ENCODE results near the gene LARP1. TPM values are rescaled to one million over a fixed set of nuclear protein-coding genes. Genes with fewer than 3 reads are reported as not detected.
A peak's percentile ranks its signal among the peaks of the same experiment; 100 is the strongest.

LARP1 gene
- total RNA-seq, 1 donor from 2014 or later = 24.0 TPM

DNA sequence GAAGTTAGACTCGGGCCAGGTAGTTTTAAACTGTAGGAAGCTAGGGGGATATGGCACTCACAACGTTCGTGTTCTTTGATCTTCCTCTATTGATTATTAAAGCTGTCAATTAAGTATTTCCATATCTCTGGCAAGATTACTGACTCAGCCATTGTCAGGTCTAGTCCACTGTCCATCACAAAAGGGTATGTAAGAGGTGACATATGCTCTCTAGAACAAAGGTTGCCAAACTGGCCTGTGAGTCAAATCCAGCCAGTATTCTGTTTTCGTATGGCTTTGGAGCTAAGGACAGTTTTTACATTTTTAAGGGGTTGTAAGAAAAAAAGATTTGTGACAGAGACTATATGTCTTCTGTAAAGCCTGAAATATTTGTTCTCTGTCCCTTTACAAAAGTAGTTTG is 51.0 kb downstream of the LARP1 start:
- no peak overlapping the region for H3K27ac ChIP-seq (ENCODE audit: low read depth, low read length)
- H3K27me3 ChIP-seq (ENCODE audit: control insufficient read depth in 3 of 3, insufficient read depth in 3 of 3, low read length in 3 of 3) = no peaks in the 10 kb centered on the region
- H3K4me1 ChIP-seq (ENCODE audit: control insufficient read depth in 3 of 3, insufficient read depth in 3 of 3, low read length in 3 of 3) = no peaks in the 10 kb centered on the region
- no peak overlapping the region for H3K4me3 ChIP-seq (ENCODE audit: low read length in 3 of 3)
- no peaks in the 10 kb centered on the region for H3K9me3 ChIP-seq (ENCODE audit: control insufficient read depth in 3 of 3, low read length in 3 of 3)
- H3K36me3 ChIP-seq (ENCODE audit: control insufficient read depth in 3 of 3, insufficient read depth in 3 of 3, low read length in 3 of 3) = peaks cover 62 to 85% (median 83%) of the 10 kb centered on the region in 3 donors
- H3K9ac ChIP-seq (ENCODE audit: low read depth in 1 of 3, low read length in 3 of 3) = no peak overlapping the region

DNA sequence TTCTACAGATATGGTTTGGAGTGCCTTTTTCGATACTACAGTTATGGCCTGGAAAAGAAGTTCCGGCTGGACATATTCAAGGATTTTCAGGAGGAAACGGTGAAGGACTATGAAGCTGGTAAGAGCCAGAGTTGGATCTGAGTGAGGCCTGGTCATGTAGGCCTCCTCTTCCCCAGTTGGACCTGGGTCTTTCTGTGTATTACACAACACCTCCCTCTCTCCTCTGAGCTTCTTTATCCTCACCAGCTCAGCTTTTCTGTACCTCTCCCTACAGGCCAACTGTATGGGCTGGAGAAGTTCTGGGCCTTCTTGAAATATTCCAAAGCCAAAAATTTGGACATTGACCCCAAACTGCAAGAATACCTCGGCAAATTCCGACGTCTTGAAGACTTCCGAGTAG is 56.1 kb downstream of the LARP1 start:
- Histone ChIP-seq H3K9me3 (ENCODE audit: control insufficient read depth in 3 of 3, low read length in 3 of 3) (no peaks in the 10 kb centered on the region), H3K27ac (ENCODE audit: low read depth, low read length) (no peak overlapping the region), H3K9ac (ENCODE audit: low read depth in 1 of 3, low read length in 3 of 3) (no peak overlapping the region), H3K27me3 (ENCODE audit: control insufficient read depth in 3 of 3, insufficient read depth in 3 of 3, low read length in 3 of 3) (no peaks in the 10 kb centered on the region), H3K36me3 (ENCODE audit: control insufficient read depth in 3 of 3, insufficient read depth in 3 of 3, low read length in 3 of 3) (peaks cover 45 to 69% (median 68%) of the 10 kb centered on the region in 3 donors), H3K4me3 (ENCODE audit: low read length in 3 of 3) (no peak overlapping the region), H3K4me1 (ENCODE audit: control insufficient read depth in 3 of 3, insufficient read depth in 3 of 3, low read length in 3 of 3) (no peaks in the 10 kb centered on the region)

DNA sequence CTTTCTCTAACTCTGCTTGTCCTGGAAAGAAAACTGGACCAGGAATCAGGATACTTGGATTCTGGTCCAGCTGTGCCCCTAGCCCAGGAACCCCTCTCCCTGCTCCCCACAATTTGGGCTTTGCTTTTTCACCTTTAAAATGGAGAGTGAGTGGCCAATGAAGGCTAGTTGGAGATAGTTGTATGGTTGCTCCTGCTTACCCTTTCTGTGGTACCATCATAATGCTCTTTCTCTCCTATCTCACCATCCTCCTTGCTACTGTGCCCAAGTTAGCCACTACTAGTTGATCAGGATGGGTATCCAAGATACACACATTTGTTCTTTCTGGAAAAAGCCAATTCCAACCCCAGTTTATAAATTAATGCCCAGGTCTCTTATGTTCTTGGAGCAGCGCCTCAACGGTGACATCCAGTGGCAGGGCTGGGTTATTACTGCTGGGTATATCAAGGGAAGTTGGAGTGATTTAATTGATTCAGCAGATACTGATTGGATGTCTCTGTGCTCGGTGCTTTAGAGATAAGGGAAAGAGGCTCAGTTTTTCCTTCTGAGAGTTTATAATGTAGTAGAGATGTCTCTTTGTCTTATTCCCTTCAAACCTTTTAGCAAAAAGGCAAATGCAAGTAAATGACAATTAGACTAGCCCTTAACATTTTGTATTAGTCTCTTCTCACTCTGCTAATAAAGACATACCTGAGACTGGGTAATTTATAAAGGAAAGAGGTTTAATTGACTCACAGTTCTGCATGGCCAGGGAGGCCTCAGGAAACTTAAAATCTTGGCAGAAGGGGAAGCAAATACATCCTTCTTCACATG is 56.7 kb downstream of the LARP1 start:
- H3K27me3 ChIP-seq (ENCODE audit: control insufficient read depth in 3 of 3, insufficient read depth in 3 of 3, low read length in 3 of 3) = no peaks in the 10 kb centered on the region
- peaks cover 45 to 69% (median 68%) of the 10 kb centered on the region in 3 donors for H3K36me3 ChIP-seq (ENCODE audit: control insufficient read depth in 3 of 3, insufficient read depth in 3 of 3, low read length in 3 of 3)
- no peaks in the 10 kb centered on the region for H3K4me1 ChIP-seq (ENCODE audit: control insufficient read depth in 3 of 3, insufficient read depth in 3 of 3, low read length in 3 of 3)
- H3K9ac ChIP-seq (ENCODE audit: low read depth in 1 of 3, low read length in 3 of 3) = no peak overlapping the region
- no peak overlapping the region for H3K27ac ChIP-seq (ENCODE audit: low read depth, low read length)
- no peaks in the 10 kb centered on the region for H3K9me3 ChIP-seq (ENCODE audit: control insufficient read depth in 3 of 3, low read length in 3 of 3)
- H3K4me3 ChIP-seq (ENCODE audit: low read length in 3 of 3) = no peak overlapping the region

DNA sequence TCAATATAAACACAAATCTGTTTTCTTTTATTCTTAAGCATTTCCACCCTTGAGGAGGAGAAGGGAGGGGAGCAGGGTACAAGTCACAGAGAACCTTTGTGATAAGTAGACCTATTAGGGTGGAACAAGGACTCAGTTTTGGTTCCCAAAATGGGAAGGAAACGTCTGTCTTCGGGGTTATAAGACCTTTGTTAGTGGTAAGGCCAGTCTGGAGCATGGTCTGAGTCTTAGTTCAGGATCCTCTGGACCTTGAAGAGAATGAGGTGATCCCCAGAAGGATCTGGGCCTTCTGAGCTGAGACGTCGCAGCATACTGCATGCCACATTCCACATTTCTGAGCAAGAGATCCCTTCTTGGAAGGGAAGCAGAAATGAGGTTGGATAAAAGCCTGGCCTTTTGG is 58.0 kb downstream of the LARP1 start:
- Histone ChIP-seq H3K27me3 (ENCODE audit: control insufficient read depth in 3 of 3, insufficient read depth in 3 of 3, low read length in 3 of 3) (no peaks in the 10 kb centered on the region), H3K9ac (ENCODE audit: low read depth in 1 of 3, low read length in 3 of 3) (no peak overlapping the region), H3K27ac (ENCODE audit: low read depth, low read length) (no peak overlapping the region), H3K36me3 (ENCODE audit: control insufficient read depth in 3 of 3, insufficient read depth in 3 of 3, low read length in 3 of 3) (peaks cover 50 to 73% (median 69%) of the 10 kb centered on the region in 3 donors), H3K4me3 (ENCODE audit: low read length in 3 of 3) (no peak overlapping the region), H3K4me1 (ENCODE audit: control insufficient read depth in 3 of 3, insufficient read depth in 3 of 3, low read length in 3 of 3) (no peaks in the 10 kb centered on the region), H3K9me3 (ENCODE audit: control insufficient read depth in 3 of 3, low read length in 3 of 3) (no peaks in the 10 kb centered on the region)

DNA sequence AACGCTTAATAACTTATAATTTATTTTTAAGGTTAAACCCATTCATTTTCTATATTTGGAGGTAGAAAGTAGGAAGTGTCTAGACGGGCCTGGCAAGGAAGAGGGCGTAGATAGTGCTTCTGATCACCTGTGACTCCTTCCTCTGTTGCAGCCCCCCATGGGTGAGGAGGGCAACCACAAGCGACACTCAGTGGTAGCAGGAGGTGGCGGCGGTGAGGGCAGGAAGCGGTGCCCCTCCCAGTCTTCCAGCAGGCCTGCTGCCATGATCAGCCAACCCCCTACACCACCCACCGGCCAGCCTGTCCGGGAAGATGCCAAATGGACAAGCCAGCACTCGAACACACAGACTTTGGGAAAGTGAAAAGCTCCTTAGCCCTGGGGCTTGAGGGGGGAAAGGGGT is 58.6 kb downstream of the LARP1 start:
- no peak overlapping the region for H3K27ac ChIP-seq (ENCODE audit: low read depth, low read length)
- no peak overlapping the region for H3K4me3 ChIP-seq (ENCODE audit: low read length in 3 of 3)
- H3K9me3 ChIP-seq (ENCODE audit: control insufficient read depth in 3 of 3, low read length in 3 of 3) = no peaks in the 10 kb centered on the region
- H3K36me3 ChIP-seq (ENCODE audit: control insufficient read depth in 3 of 3, insufficient read depth in 3 of 3, low read length in 3 of 3) = peaks cover 49 to 68% (median 64%) of the 10 kb centered on the region in 3 donors
- H3K4me1 ChIP-seq (ENCODE audit: control insufficient read depth in 3 of 3, insufficient read depth in 3 of 3, low read length in 3 of 3) = no peaks in the 10 kb centered on the region
- H3K27me3 ChIP-seq (ENCODE audit: control insufficient read depth in 3 of 3, insufficient read depth in 3 of 3, low read length in 3 of 3) = no peaks in the 10 kb centered on the region
- H3K9ac ChIP-seq (ENCODE audit: low read depth in 1 of 3, low read length in 3 of 3) = no peak overlapping the region

DNA sequence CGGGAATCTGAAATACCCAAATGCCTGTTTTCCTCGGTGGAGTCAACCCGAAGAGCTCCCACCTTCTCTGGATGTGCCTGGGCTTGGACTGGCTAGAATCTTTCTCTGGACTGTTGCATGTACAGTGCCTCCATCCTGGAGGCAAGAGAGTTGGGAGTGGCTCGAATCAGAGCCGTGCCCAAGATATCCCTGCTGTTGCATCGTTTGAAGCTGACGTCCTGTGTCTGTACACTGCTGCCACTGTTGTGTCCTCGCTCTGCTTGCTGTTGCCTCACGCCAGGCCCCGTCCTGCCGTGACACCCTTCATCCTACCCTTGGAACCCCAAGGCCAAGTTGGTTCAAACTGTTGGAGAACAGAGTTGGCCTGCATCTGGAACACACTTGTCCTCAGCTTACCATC is 59.8 kb downstream of the LARP1 start:
- Histone ChIP-seq H3K27me3 (ENCODE audit: control insufficient read depth in 3 of 3, insufficient read depth in 3 of 3, low read length in 3 of 3) (no peaks in the 10 kb centered on the region), H3K4me3 (ENCODE audit: low read length in 3 of 3) (no peak overlapping the region), H3K27ac (ENCODE audit: low read depth, low read length) (no peak overlapping the region), H3K9me3 (ENCODE audit: control insufficient read depth in 3 of 3, low read length in 3 of 3) (no peaks in the 10 kb centered on the region), H3K9ac (ENCODE audit: low read depth in 1 of 3, low read length in 3 of 3) (no peak overlapping the region), H3K36me3 (ENCODE audit: control insufficient read depth in 3 of 3, insufficient read depth in 3 of 3, low read length in 3 of 3) (peaks cover 56 to 67% (median 61%) of the 10 kb centered on the region in 3 donors), H3K4me1 (ENCODE audit: control insufficient read depth in 3 of 3, insufficient read depth in 3 of 3, low read length in 3 of 3) (no peaks in the 10 kb centered on the region)

DNA sequence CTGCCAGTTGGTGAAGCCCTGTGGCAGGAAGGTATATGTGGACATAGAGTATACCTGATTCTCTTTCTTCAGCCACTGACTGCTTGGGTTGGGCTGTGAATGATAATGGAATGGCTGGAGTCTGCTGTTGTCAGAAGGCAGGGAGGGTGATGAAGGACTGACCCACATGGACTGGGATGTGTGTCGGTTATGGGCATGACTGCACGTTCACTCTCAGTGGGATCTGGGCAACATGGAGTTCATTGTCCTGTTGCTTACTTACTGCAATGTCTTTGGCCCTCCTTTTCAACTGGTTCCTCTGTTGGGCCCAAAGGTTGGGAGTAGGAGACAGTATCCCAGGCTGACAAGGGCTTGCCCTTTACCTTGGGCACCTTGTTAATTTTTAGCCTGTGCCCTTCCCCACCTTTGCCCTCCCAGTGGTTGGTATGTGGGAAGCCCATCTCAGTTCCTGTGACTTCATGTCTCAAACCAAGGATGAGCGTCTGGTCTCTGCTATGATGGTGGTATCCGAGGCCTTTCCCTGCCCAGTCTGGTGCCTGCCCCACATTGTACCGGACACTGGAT is 60.6 kb downstream of the LARP1 start:
- Histone ChIP-seq H3K4me1 (ENCODE audit: control insufficient read depth in 3 of 3, insufficient read depth in 3 of 3, low read length in 3 of 3) (no peaks in the 10 kb centered on the region), H3K27ac (ENCODE audit: low read depth, low read length) (no peak overlapping the region), H3K9ac (ENCODE audit: low read depth in 1 of 3, low read length in 3 of 3) (no peak overlapping the region), H3K4me3 (ENCODE audit: low read length in 3 of 3) (no peak overlapping the region), H3K9me3 (ENCODE audit: control insufficient read depth in 3 of 3, low read length in 3 of 3) (no peaks in the 10 kb centered on the region), H3K36me3 (ENCODE audit: control insufficient read depth in 3 of 3, insufficient read depth in 3 of 3, low read length in 3 of 3) (peaks cover 60 to 68% (median 63%) of the 10 kb centered on the region in 3 donors), H3K27me3 (ENCODE audit: control insufficient read depth in 3 of 3, insufficient read depth in 3 of 3, low read length in 3 of 3) (no peaks in the 10 kb centered on the region)

DNA sequence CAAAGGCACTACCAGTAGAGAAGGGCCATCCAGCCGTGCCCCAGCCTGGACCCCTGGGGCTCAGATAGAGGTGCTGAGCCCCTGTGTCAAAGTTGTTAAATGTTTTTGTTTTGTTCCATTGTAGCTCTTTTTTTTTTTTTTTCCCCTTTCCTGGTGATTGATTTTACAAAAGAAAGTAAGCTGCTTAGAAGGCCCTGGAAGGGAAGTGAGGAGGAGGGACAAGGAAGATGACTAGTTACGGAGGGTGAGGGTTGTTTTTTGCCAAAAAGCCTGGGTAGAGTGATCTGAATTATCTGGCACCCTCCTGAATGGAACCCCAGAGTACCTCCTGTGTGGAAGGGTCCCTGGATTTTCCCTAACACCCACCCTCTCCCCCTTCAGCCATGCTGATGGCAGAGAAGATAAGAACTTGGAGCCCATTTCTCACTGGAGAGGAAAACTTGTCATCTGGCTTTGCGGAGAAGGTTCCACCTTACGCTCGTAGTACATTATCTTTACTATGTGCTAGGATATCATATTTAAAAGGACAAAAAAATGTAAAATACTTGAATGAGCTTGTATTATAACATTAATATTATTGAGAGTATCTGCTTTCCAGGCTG is 61.8 kb downstream of the LARP1 start:
- Histone ChIP-seq H3K27ac (ENCODE audit: low read depth, low read length) (no peak overlapping the region), H3K4me1 (ENCODE audit: control insufficient read depth in 3 of 3, insufficient read depth in 3 of 3, low read length in 3 of 3) (no peaks in the 10 kb centered on the region), H3K27me3 (ENCODE audit: control insufficient read depth in 3 of 3, insufficient read depth in 3 of 3, low read length in 3 of 3) (no peaks in the 10 kb centered on the region), H3K4me3 (ENCODE audit: low read length in 3 of 3) (no peak overlapping the region), H3K9ac (ENCODE audit: low read depth in 1 of 3, low read length in 3 of 3) (no peak overlapping the region), H3K9me3 (ENCODE audit: control insufficient read depth in 3 of 3, low read length in 3 of 3) (no peaks in the 10 kb centered on the region), H3K36me3 (ENCODE audit: control insufficient read depth in 3 of 3, insufficient read depth in 3 of 3, low read length in 3 of 3) (peaks cover 58 to 65% (median 63%) of the 10 kb centered on the region in 3 donors)

DNA sequence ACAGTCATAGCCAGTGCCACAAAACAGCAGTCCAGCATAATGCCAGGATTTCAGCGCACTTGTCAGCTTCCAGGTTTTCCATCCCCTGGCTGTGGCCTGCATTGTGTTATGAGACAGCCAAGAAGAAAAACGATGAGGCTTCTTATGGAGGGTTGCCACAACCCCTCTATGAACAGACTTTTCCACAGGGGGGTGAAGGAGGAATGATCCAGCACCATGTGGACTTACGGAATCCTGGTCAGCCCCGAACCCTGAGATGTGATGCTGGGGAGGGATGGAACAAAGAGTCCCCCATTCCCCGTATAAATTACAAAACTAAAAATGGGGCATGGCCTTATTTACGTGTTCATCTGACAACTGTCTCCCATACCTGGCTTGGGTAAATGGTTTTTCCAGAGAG is 62.6 kb downstream of the LARP1 start:
- Histone ChIP-seq H3K27ac (ENCODE audit: low read depth, low read length) (no peak overlapping the region), H3K27me3 (ENCODE audit: control insufficient read depth in 3 of 3, insufficient read depth in 3 of 3, low read length in 3 of 3) (no peaks in the 10 kb centered on the region), H3K36me3 (ENCODE audit: control insufficient read depth in 3 of 3, insufficient read depth in 3 of 3, low read length in 3 of 3) (peaks cover 60 to 65% (median 65%) of the 10 kb centered on the region in 3 donors), H3K4me3 (ENCODE audit: low read length in 3 of 3) (no peak overlapping the region), H3K9me3 (ENCODE audit: control insufficient read depth in 3 of 3, low read length in 3 of 3) (no peaks in the 10 kb centered on the region), H3K9ac (ENCODE audit: low read depth in 1 of 3, low read length in 3 of 3) (peak overlapping the region in 1 of 3 donors; percentile 26), H3K4me1 (ENCODE audit: control insufficient read depth in 3 of 3, insufficient read depth in 3 of 3, low read length in 3 of 3) (no peaks in the 10 kb centered on the region)

DNA sequence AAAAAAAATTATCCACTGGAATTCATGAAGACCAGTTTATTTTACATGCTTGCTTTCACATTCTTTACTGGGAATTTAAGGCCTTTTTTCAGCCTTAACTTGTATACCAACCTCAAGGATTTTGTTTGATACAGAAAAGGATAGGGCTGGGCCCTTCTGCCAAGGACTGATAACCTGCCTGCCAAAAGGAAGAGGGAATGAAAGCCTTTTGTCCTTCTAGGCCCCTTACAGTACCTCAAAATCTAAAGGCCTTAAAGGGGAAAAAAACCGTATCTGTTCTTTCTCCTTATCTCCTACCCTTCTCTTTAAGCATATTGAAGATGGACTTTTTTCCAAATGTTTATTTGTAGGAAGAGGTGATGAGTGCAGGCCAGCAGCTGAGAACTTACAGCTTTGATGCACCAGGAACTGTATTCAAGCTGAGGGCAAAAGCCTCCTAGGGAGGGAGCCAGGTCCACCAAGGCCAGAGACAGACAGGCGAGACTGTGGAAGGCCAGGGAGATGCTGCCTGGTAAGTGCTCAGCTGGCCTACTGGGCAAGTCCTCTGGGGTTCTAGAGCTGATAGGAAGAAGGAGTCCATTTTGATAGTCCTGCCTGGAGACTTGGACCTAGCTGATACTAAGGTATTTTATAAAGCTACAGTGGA is 63.4 kb downstream of the LARP1 start:
- Histone ChIP-seq H3K9me3 (ENCODE audit: control insufficient read depth in 3 of 3, low read length in 3 of 3) (no peaks in the 10 kb centered on the region), H3K27ac (ENCODE audit: low read depth, low read length) (no peak overlapping the region), H3K36me3 (ENCODE audit: control insufficient read depth in 3 of 3, insufficient read depth in 3 of 3, low read length in 3 of 3) (peaks cover 64 to 65% (median 64%) of the 10 kb centered on the region in 3 donors)

More for the DNA sequence above, 63.4 kb downstream of the LARP1 start:
- H3K4me1 ChIP-seq (ENCODE audit: control insufficient read depth in 3 of 3, insufficient read depth in 3 of 3, low read length in 3 of 3) = no peaks in the 10 kb centered on the region
- no peak overlapping the region for H3K9ac ChIP-seq (ENCODE audit: low read depth in 1 of 3, low read length in 3 of 3)
- no peaks in the 10 kb centered on the region for H3K27me3 ChIP-seq (ENCODE audit: control insufficient read depth in 3 of 3, insufficient read depth in 3 of 3, low read length in 3 of 3)
- H3K4me3 ChIP-seq (ENCODE audit: low read length in 3 of 3) = no peak overlapping the region
